Embryonic facial prominence (tissue), 1 donor: ENCODE results near the gene UTS2B.

ENCODE experiments used
- DNase-seq: peaks from one replicate; pipeline ENCODE4 v3.0.0-alpha.2; 2016; ENCODE audit errors: extremely low spot score

The UTS2B gene

GRCh38 chr3:191321019-191321767, 9.1 kb downstream of the UTS2B start:
- DNase-seq: no peak

- no peak for DNase-seq
Observed at GRCh38 chr3:191320316-191320715, 10.0 kb downstream of the UTS2B start.

GRCh38 chr3:191316876-191317603, 13.3 kb downstream of the UTS2B start:
- DNase-seq: no peak

GRCh38 chr3:191314109-191314728, 16.1 kb downstream of the UTS2B start:
- no peak for DNase-seq

GRCh38 chr3:191313296-191313695, 17.0 kb downstream of the UTS2B start:
- DNase-seq: no peak

- DNase-seq: no peak
Observed at GRCh38 chr3:191307341-191307740, 23.0 kb downstream of the UTS2B start.

GRCh38 chr3:191306428-191306827, 23.9 kb downstream of the UTS2B start:
- DNase-seq: no peak

- DNase-seq: no peak
Observed at GRCh38 chr3:191303596-191303995, 26.7 kb downstream of the UTS2B start.

GRCh38 chr3:191302451-191302850, 27.9 kb downstream of the UTS2B start:
- DNase-seq: no peak

GRCh38 chr3:191301782-191302411, 28.4 kb downstream of the UTS2B start:
- DNase-seq: no peak

GRCh38 chr3:191301017-191301416, 29.3 kb downstream of the UTS2B start:
- DNase-seq: no peak

GRCh38 chr3:191300422-191300821, 29.9 kb downstream of the UTS2B start:
- DNase-seq: no peak

GRCh38 chr3:191298846-191299245, 31.5 kb downstream of the UTS2B start:
- DNase-seq: no peak

GRCh38 chr3:191296041-191296541, 34.2 kb downstream of the UTS2B start:
- DNase-seq: no peak

- DNase-seq: no peak
Observed at GRCh38 chr3:191294291-191294690, 36.0 kb downstream of the UTS2B start.

GRCh38 chr3:191292243-191293015, 37.9 kb downstream of the UTS2B start:
- DNase-seq: no peak

- DNase-seq: no peak
Observed at GRCh38 chr3:191290311-191291025, 39.9 kb downstream of the UTS2B start.

- no peak for DNase-seq
Observed at GRCh38 chr3:191283400-191283799, 46.9 kb downstream of the UTS2B start.

- no peak for DNase-seq
Observed at GRCh38 chr3:191282251-191283185, 47.8 kb downstream of the UTS2B start.

GRCh38 chr3:191280882-191281281, 49.4 kb downstream of the UTS2B start:
- no peak for DNase-seq
